Endothelial cell of umbilical vein (primary cell): ENCODE results near the gene SPATA3. TPM values are rescaled to one million over a fixed set of nuclear protein-coding genes. Genes with fewer than 3 reads are reported as not detected.

Source experiments
- BruUV-seq: library from RNA; stranded (reverse); fragments of 400-500 nt; replicated peaks from 2 replicates; lab custom pipeline; 2021; lab: Mats Ljungman, UMichigan
- CTCF ChIA-PET: fragments of 300-600, 350-600 bp; sonication (Branson Sonifier 250); formaldehyde crosslinking; loops from one replicate; lab custom pipeline; 2021; ENCODE audit warnings: antibody characterized with exemption, inconsistent platforms; lab: Charles Lee
- POLR2A ChIA-PET: fragments of 300-600, 350-600 bp; sonication (Branson Sonifier 250); formaldehyde crosslinking; loops from one replicate; lab custom pipeline; 2021; ENCODE audit warnings: antibody characterized with exemption, inconsistent platforms; lab: Charles Lee
- DNase-seq: peaks from one replicate; pipeline ENCODE4 v3.0.0-alpha.2; 2011; ENCODE audit warnings: low read depth, low spot score
- FAIRE-seq: peaks from 2 replicates; lab custom pipeline; 2011; peaks lifted over from hg19 to GRCh38; lab: Jason Lieb, UNC
- H2AFZ ChIP-seq: 2 replicates; pipeline ENCODE4 v1.6.0; 2012; ENCODE audit warnings: low read depth, low read length, control low read depth, inconsistent platforms
- H3K27ac ChIP-seq: 2 replicates; pipeline ENCODE4 v1.5.1; 2011; ENCODE audit warnings: low read depth, mild to moderate bottlenecking, control low read depth, low read length, moderate library complexity; ENCODE audit not compliant: insufficient read depth
- H3K27me3 ChIP-seq, 2 experiments: 2 replicates each; pipeline versions ENCODE4 v1.6.0 to v1.6.1; 2011; ENCODE audit warnings: low read length in 2 of 2, mixed read lengths in 1 of 2; ENCODE audit not compliant: control insufficient read depth in 2 of 2, insufficient read depth in 2 of 2
- H3K36me3 ChIP-seq, 2 experiments: 2 replicates in 1 of 2; 3 replicates in 1 of 2; pipeline ENCODE4 v1.5.1; 2011; ENCODE audit warnings: low read length in 2 of 2, mild to moderate bottlenecking in 1 of 2, moderate library complexity in 1 of 2; ENCODE audit not compliant: control insufficient read depth in 2 of 2, insufficient read depth in 2 of 2; ENCODE audit errors: extremely low read depth in 1 of 2
- H3K4me1 ChIP-seq: 3 replicates; pipeline ENCODE4 v1.5.1; 2011; ENCODE audit warnings: mild to moderate bottlenecking, low read length; ENCODE audit not compliant: control insufficient read depth, insufficient read depth; ENCODE audit errors: extremely low read depth
- H3K4me2 ChIP-seq: 2 replicates; pipeline ENCODE4 v1.6.1; 2011; ENCODE audit warnings: low read length, control low read depth, mixed read lengths; ENCODE audit not compliant: insufficient read depth
- H3K4me3 ChIP-seq, 3 experiments: fragments of 200-600 bp in 1 of 3; sonication (generic), shearing (Covaris generic) in 1 of 3; replicated peaks in 1 of 3; 2 replicates each; pipeline ENCODE4 v1.5.1; 2011 to 2016; ENCODE audit warnings: control low read depth in 3 of 3, low read length in 3 of 3, mild to moderate bottlenecking in 2 of 3, inconsistent platforms in 1 of 3, low read depth in 1 of 3, moderate library complexity in 1 of 3; ENCODE audit not compliant: insufficient read depth in 1 of 3
- H3K79me2 ChIP-seq: 2 replicates; pipeline ENCODE4 v1.6.0; 2012; ENCODE audit warnings: low read length, inconsistent platforms; ENCODE audit not compliant: control insufficient read depth, insufficient read depth
- H3K9ac ChIP-seq: replicated peaks from 2 replicates; pipeline ENCODE3; 2011; ENCODE audit warnings: low read length, control low read depth; ENCODE audit not compliant: insufficient read depth; ENCODE audit errors: extremely low read depth
- H3K9me1 ChIP-seq: replicated peaks from 3 replicates; pipeline ENCODE4 v1.6.0; 2011; ENCODE audit warnings: mild to moderate bottlenecking, low read length; ENCODE audit not compliant: control insufficient read depth, insufficient read depth; ENCODE audit errors: extremely low read depth
- H3K9me3 ChIP-seq: replicated peaks from 2 replicates; pipeline ENCODE4 v1.5.1; 2012; ENCODE audit warnings: low read length, inconsistent platforms; ENCODE audit not compliant: control insufficient read depth, insufficient read depth
- H4K20me1 ChIP-seq: replicated peaks from 2 replicates; pipeline ENCODE3; 2011; ENCODE audit warnings: mild to moderate bottlenecking, low read length; ENCODE audit not compliant: control insufficient read depth, insufficient read depth; ENCODE audit errors: extremely low read depth
- JUN ChIP-seq: IDR thresholded peaks from 2 replicates; pipeline ENCODE4 v1.6.1; 2011; ENCODE audit warnings: borderline replicate concordance, low read depth; ENCODE audit not compliant: insufficient read length, insufficient read depth
- POLR2AphosphoS5 ChIP-seq: IDR thresholded peaks from 2 replicates; pipeline ENCODE4 v1.6.1; 2012; ENCODE audit warnings: low read depth, mild to moderate bottlenecking, control low read depth, low read length, moderate library complexity; ENCODE audit not compliant: insufficient read depth
- dilution Hi-C: fragments of 300-500 bp; cut with MboI; formaldehyde crosslinking; loops from one replicate; pipeline ENCODE4 v1.15.0; 2019; ENCODE audit warnings: low sequenced_read_pairs; ENCODE audit not compliant: extremely low pct_ligation_motif_present
- intact Hi-C: fragments of 100-400 bp; cut with micrococcal nuclease; formaldehyde crosslinking; loops from one replicate; pipeline ENCODE4 v1.10.0; 2022
- polyA plus RNA-seq, 4 experiments: library from polyadenylated mRNA; depleted of rRNA in 3 of 4; stranded (reverse) in 3 of 4; unstranded in 1 of 4; fragments of >200 nt; gene quantifications; 2 replicates each; pipeline versions ENCODE4 v1.2.1 to v1.2.3, GENCODE V29; 2011 to 2012; ENCODE audit warnings: missing spikeins in 1 of 4
- total RNA-seq: library from RNA; stranded (reverse); gene quantifications from 2 replicates; pipeline ENCODE4 v1.2.3, GENCODE V29; 2021
- TF ChIP-seq, protein P1 (sequence below), 2 donors: IDR thresholded peaks; 1 replicate in 1 of 2; 2 replicates in 1 of 2; pipeline ENCODE4 v1.5.1; 2011; ENCODE audit warnings: low read length in 2 of 2, mild to moderate bottlenecking in 2 of 2, moderate library complexity in 2 of 2, control low read depth in 1 of 2, inconsistent platforms in 1 of 2, low read depth in 1 of 2; ENCODE audit not compliant: insufficient read depth in 1 of 2; ENCODE audit errors: extremely low read depth in 1 of 2

Gene SPATA3
- total and polyA plus RNA-seq, 2 donors (not counting 3 experiments of a cell fraction or from before 2014, with no cell fraction given), result not detected

- no peaks in the 10 kb centered on the region for H4K20me1 ChIP-seq
- FAIRE-seq, result peak; percentile 77
- TF ChIP-seq JUN (no peak), POLR2AphosphoS5 (peak; percentile 30)
- TF ChIP-seq, protein P1, sequence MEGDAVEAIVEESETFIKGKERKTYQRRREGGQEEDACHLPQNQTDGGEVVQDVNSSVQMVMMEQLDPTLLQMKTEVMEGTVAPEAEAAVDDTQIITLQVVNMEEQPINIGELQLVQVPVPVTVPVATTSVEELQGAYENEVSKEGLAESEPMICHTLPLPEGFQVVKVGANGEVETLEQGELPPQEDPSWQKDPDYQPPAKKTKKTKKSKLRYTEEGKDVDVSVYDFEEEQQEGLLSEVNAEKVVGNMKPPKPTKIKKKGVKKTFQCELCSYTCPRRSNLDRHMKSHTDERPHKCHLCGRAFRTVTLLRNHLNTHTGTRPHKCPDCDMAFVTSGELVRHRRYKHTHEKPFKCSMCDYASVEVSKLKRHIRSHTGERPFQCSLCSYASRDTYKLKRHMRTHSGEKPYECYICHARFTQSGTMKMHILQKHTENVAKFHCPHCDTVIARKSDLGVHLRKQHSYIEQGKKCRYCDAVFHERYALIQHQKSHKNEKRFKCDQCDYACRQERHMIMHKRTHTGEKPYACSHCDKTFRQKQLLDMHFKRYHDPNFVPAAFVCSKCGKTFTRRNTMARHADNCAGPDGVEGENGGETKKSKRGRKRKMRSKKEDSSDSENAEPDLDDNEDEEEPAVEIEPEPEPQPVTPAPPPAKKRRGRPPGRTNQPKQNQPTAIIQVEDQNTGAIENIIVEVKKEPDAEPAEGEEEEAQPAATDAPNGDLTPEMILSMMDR (IDR thresholded peaks at IDR 0.05; ENCODE audit: extremely low read depth in 1 of 2, insufficient read depth in 1 of 2, low read depth in 1 of 2, low read length in 2 of 2), result peak; percentile 95
- intact Hi-C loops, result loop anchor here (1.0 to 2.0 kb wide), 3 partner anchors 150 to 228 kb away; no protein-coding TSS in a partner anchor
- H3K4me2 ChIP-seq, result peak overlapping the region; percentile 47
- H2AFZ ChIP-seq, result peak overlapping the region; percentile 85
- BruUV-seq, result no TSS peak
- ChIA-PET CTCF (interaction anchor here (0.6 to 1.8 kb wide), 16 partner anchors 9 to 399 kb away, joined by 3 to 54 read pairs (median 5); partner anchors contain the start of gene C2orf72), POLR2A (interaction anchor here (0.5 kb wide), 1 partner anchor 399 kb away, joined by 7 read pairs; no protein-coding TSS in a partner anchor)
- no peaks in the 10 kb centered on the region for H3K9me1 ChIP-seq
- H3K9me3 ChIP-seq, result no peaks in the 10 kb centered on the region
- peak; percentile 74 for DNase-seq
- H3K27ac ChIP-seq, result no peak overlapping the region
- H3K36me3 ChIP-seq, result no peaks in the 10 kb centered on the region
- dilution Hi-C loops, result no loop called here
- H3K4me3 ChIP-seq, result peak overlapping the region; percentile 17 to 47 (median 36)
- no peak overlapping the region for H3K9ac ChIP-seq
- H3K27me3 ChIP-seq, result peaks cover 4 to 10% of the 10 kb centered on the region in 2 experiments
- H3K79me2 ChIP-seq, result peaks cover 10% of the 10 kb centered on the region
- H3K4me1 ChIP-seq, result peaks cover 6% of the 10 kb centered on the region
These were observed 56.9 kb downstream of the SPATA3 start for GRCh38 chr2:231052494-231053451.
